ENCODE data around the gene APOL2. TPM values are rescaled to one million over a fixed set of nuclear protein-coding genes. Genes with fewer than 3 reads are reported as not detected.

Gene APOL2
- total and polyA plus RNA-seq, 7 experiments from 2014 or later, result 13.4 to 133 (median 40.1) TPM

GRCh38 chr22:36196254-36197064 lies 42.9 kb downstream of the APOL2 start:
- Mint-ChIP-seq H3K27me3 (peaks cover 0 to 10% (median 3%) of the 10 kb centered on the region in 5 donors), H3K4me1 (peaks cover 0 to 23% (median 14%) of the 10 kb centered on the region in 7 donors), H3K4me3 (no peak overlapping the region), H3K36me3 (no peaks in the 10 kb centered on the region), H3K27ac (no peak overlapping the region), H3K9me3 (no peaks in the 10 kb centered on the region)
- CTCF ChIA-PET, result interaction anchor here (0.7 to 1.0 kb wide), 5 partner anchors 12 to 296 kb away, joined by 3 to 8 read pairs (median 3); partner anchors contain the start of gene APOL2
- ATAC-seq (no peak), DNase-seq (no peak)
- no peaks in the 10 kb centered on the region for H3K27me3 ChIP-seq (ENCODE audit: control insufficient read depth in 2 of 2, insufficient read depth in 2 of 2, low read length in 2 of 2)
- intact Hi-C loops (cut with micrococcal nuclease), result loop anchor here in 1 of 2 donors (2.0 kb wide), 1 partner anchor 42 kb away; the partner anchor contains the start of gene APOL2
- H3K27ac ChIP-seq (ENCODE audit: low read depth, low read length), result no peak overlapping the region
- H3K36me3 ChIP-seq (ENCODE audit: control insufficient read depth in 2 of 3, insufficient read depth in 3 of 3, low read length in 3 of 3), result no peaks in the 10 kb centered on the region
- POLR2A ChIA-PET, result no interaction called here
- H3K4me3 ChIP-seq (ENCODE audit: low read length), result no peak overlapping the region
- no peaks in the 10 kb centered on the region for H3K9me3 ChIP-seq (ENCODE audit: control insufficient read depth in 2 of 3, low read length in 3 of 3)
- peaks cover 0 to 4% of the 10 kb centered on the region in 2 donors for H3K4me1 ChIP-seq (ENCODE audit: control insufficient read depth in 2 of 2, insufficient read depth in 2 of 2, low read length in 2 of 2)

GRCh38 chr22:36194971-36195370 lies 44.4 kb downstream of the APOL2 start:
- Histone ChIP-seq H3K27ac (ENCODE audit: low read depth, low read length) (no peak overlapping the region), H3K4me1 (ENCODE audit: control insufficient read depth in 2 of 2, insufficient read depth in 2 of 2, low read length in 2 of 2) (peaks cover 0 to 4% of the 10 kb centered on the region in 2 donors), H3K27me3 (ENCODE audit: control insufficient read depth in 2 of 2, insufficient read depth in 2 of 2, low read length in 2 of 2) (no peaks in the 10 kb centered on the region), H3K36me3 (ENCODE audit: control insufficient read depth in 2 of 3, insufficient read depth in 3 of 3, low read length in 3 of 3) (no peaks in the 10 kb centered on the region), H3K4me3 (ENCODE audit: low read length) (no peak overlapping the region), H3K9me3 (ENCODE audit: control insufficient read depth in 2 of 3, low read length in 3 of 3) (no peaks in the 10 kb centered on the region)
- Mint-ChIP-seq H3K9me3 (peaks cover 0 to 2% (median 0%) of the 10 kb centered on the region in 11 donors), H3K27ac (no peak overlapping the region), H3K36me3 (no peaks in the 10 kb centered on the region), H3K4me1 (peaks cover 0 to 23% (median 14%) of the 10 kb centered on the region in 7 donors), H3K4me3 (no peak overlapping the region), H3K27me3 (peaks cover 0 to 16% (median 0%) of the 10 kb centered on the region in 5 donors)
- intact Hi-C loops (cut with micrococcal nuclease), result loop anchor here (1.0 to 2.0 kb wide), 3 partner anchors 26 to 82 kb away; no protein-coding TSS in a partner anchor
- ChIA-PET POLR2A (interaction anchor here (0.6 to 0.8 kb wide), 2 partner anchors 82 to 83 kb away, joined by 3 read pairs; no protein-coding TSS in a partner anchor), CTCF (interaction anchor here (0.6 to 1.4 kb wide), 7 partner anchors 17 to 291 kb away, joined by 3 to 7 read pairs (median 4); partner anchors contain the start of gene APOL2)
- ATAC-seq (peak; percentile 77), DNase-seq (peak in 7 of 9 donors; percentile 15 to 41 (median 32))

GRCh38 chr22:36194385-36194784 lies 44.9 kb downstream of the APOL2 start:
- Mint-ChIP-seq H3K27me3 (peaks cover 0 to 16% (median 0%) of the 10 kb centered on the region in 5 donors), H3K4me3 (no peak overlapping the region), H3K4me1 (peaks cover 0 to 23% (median 14%) of the 10 kb centered on the region in 7 donors), H3K27ac (no peak overlapping the region), H3K36me3 (no peaks in the 10 kb centered on the region), H3K9me3 (peaks cover 0 to 2% (median 0%) of the 10 kb centered on the region in 11 donors)
- DNase-seq, result no peak
- CTCF ChIA-PET, result interaction anchor here (0.6 to 1.4 kb wide), 6 partner anchors 17 to 292 kb away, joined by 3 to 7 read pairs (median 4); partner anchors contain the start of gene APOL2
- no peak for ATAC-seq
- no peaks in the 10 kb centered on the region for H3K36me3 ChIP-seq (ENCODE audit: control insufficient read depth in 2 of 3, insufficient read depth in 3 of 3, low read length in 3 of 3)
- H3K27me3 ChIP-seq (ENCODE audit: control insufficient read depth in 2 of 2, insufficient read depth in 2 of 2, low read length in 2 of 2), result no peaks in the 10 kb centered on the region
- H3K9me3 ChIP-seq (ENCODE audit: control insufficient read depth in 2 of 3, low read length in 3 of 3), result no peaks in the 10 kb centered on the region
- POLR2A ChIA-PET, result interaction anchor here (0.8 kb wide), 1 partner anchor 84 kb away, joined by 3 read pairs; no protein-coding TSS in a partner anchor
- no peak overlapping the region for H3K4me3 ChIP-seq (ENCODE audit: low read length)
- H3K27ac ChIP-seq (ENCODE audit: low read depth, low read length), result no peak overlapping the region
- intact Hi-C loops (cut with micrococcal nuclease), result loop anchor here in 1 of 2 donors (2.0 kb wide), 1 partner anchor 26 kb away; no protein-coding TSS in a partner anchor
- peaks cover 0 to 4% of the 10 kb centered on the region in 2 donors for H3K4me1 ChIP-seq (ENCODE audit: control insufficient read depth in 2 of 2, insufficient read depth in 2 of 2, low read length in 2 of 2)

- ATAC-seq, result no peak
- Mint-ChIP-seq H3K36me3 (no peaks in the 10 kb centered on the region), H3K4me1 (peaks cover 0 to 23% (median 14%) of the 10 kb centered on the region in 7 donors), H3K27ac (no peak overlapping the region), H3K4me3 (no peak overlapping the region), H3K27me3 (peaks cover 0 to 18% (median 0%) of the 10 kb centered on the region in 5 donors), H3K9me3 (peaks cover 0 to 2% (median 0%) of the 10 kb centered on the region in 11 donors)
- no peak overlapping the region for H3K27ac ChIP-seq (ENCODE audit: low read depth, low read length)
- peaks cover 0 to 4% of the 10 kb centered on the region in 2 donors for H3K4me1 ChIP-seq (ENCODE audit: control insufficient read depth in 2 of 2, insufficient read depth in 2 of 2, low read length in 2 of 2)
- CTCF ChIA-PET, result interaction anchor here (1.3 kb wide), 1 partner anchor 46 kb away, joined by 4 read pairs; the partner anchor contains the start of gene APOL2
- no peak for DNase-seq
- POLR2A ChIA-PET, result no interaction called here
- no peaks in the 10 kb centered on the region for H3K9me3 ChIP-seq (ENCODE audit: control insufficient read depth in 2 of 3, low read length in 3 of 3)
- no peaks in the 10 kb centered on the region for H3K27me3 ChIP-seq (ENCODE audit: control insufficient read depth in 2 of 2, insufficient read depth in 2 of 2, low read length in 2 of 2)
- H3K36me3 ChIP-seq (ENCODE audit: control insufficient read depth in 2 of 3, insufficient read depth in 3 of 3, low read length in 3 of 3), result no peaks in the 10 kb centered on the region
- no peak overlapping the region for H3K4me3 ChIP-seq (ENCODE audit: low read length)
- intact Hi-C loops (cut with micrococcal nuclease), result no loop called here
Measured at GRCh38 chr22:36193577-36193976, 45.8 kb downstream of the APOL2 start.

- Histone ChIP-seq H3K4me3 (ENCODE audit: low read length) (no peak overlapping the region), H3K27me3 (ENCODE audit: control insufficient read depth in 2 of 2, insufficient read depth in 2 of 2, low read length in 2 of 2) (no peaks in the 10 kb centered on the region), H3K4me1 (ENCODE audit: control insufficient read depth in 2 of 2, insufficient read depth in 2 of 2, low read length in 2 of 2) (peaks cover 0 to 4% of the 10 kb centered on the region in 2 donors), H3K9me3 (ENCODE audit: control insufficient read depth in 2 of 3, low read length in 3 of 3) (no peaks in the 10 kb centered on the region), H3K36me3 (ENCODE audit: control insufficient read depth in 2 of 3, insufficient read depth in 3 of 3, low read length in 3 of 3) (no peaks in the 10 kb centered on the region), H3K27ac (ENCODE audit: low read depth, low read length) (no peak overlapping the region)
- Mint-ChIP-seq H3K4me1 (peaks cover 0 to 19% (median 12%) of the 10 kb centered on the region in 7 donors), H3K36me3 (no peaks in the 10 kb centered on the region), H3K4me3 (no peak overlapping the region), H3K9me3 (peaks cover 0 to 2% (median 0%) of the 10 kb centered on the region in 11 donors), H3K27ac (peak overlapping the region in 2 of 9 donors; percentile 7 to 23), H3K27me3 (peaks cover 0 to 17% (median 0%) of the 10 kb centered on the region in 5 donors)
- intact Hi-C loops (cut with micrococcal nuclease), result no loop called here
- no peak for DNase-seq
- ChIA-PET POLR2A (no interaction called here), CTCF (no interaction called here)
- no peak for ATAC-seq
Measured at GRCh38 chr22:36193171-36193570, 46.2 kb downstream of the APOL2 start.

GRCh38 chr22:36192542-36192941 lies 46.8 kb downstream of the APOL2 start:
- Histone ChIP-seq H3K27me3 (ENCODE audit: control insufficient read depth in 2 of 2, insufficient read depth in 2 of 2, low read length in 2 of 2) (no peaks in the 10 kb centered on the region), H3K4me3 (ENCODE audit: low read length) (no peak overlapping the region), H3K36me3 (ENCODE audit: control insufficient read depth in 2 of 3, insufficient read depth in 3 of 3, low read length in 3 of 3) (no peaks in the 10 kb centered on the region), H3K4me1 (ENCODE audit: control insufficient read depth in 2 of 2, insufficient read depth in 2 of 2, low read length in 2 of 2) (peaks cover 0 to 4% of the 10 kb centered on the region in 2 donors), H3K9me3 (ENCODE audit: control insufficient read depth in 2 of 3, low read length in 3 of 3) (no peaks in the 10 kb centered on the region), H3K27ac (ENCODE audit: low read depth, low read length) (no peak overlapping the region)
- no peak for ATAC-seq
- H3K27ac Mint-ChIP-seq, result peak overlapping the region in 1 of 9 donors; percentile 54
- ChIA-PET CTCF (no interaction called here), POLR2A (no interaction called here)
- intact Hi-C loops (cut with micrococcal nuclease), result no loop called here
- no peaks in the 10 kb centered on the region for H3K36me3 Mint-ChIP-seq
- H3K27me3 Mint-ChIP-seq, result peaks cover 0 to 17% (median 0%) of the 10 kb centered on the region in 5 donors
- peaks cover 0 to 12% (median 7%) of the 10 kb centered on the region in 7 donors for H3K4me1 Mint-ChIP-seq
- no peak for DNase-seq
- H3K9me3 Mint-ChIP-seq, result peaks cover 0 to 2% (median 0%) of the 10 kb centered on the region in 11 donors
- H3K4me3 Mint-ChIP-seq, result no peak overlapping the region

Measured in naive thymus-derived CD4-positive, alpha-beta T cell (primary cell).